A172 (cell line): ENCODE data around the gene TMEM191B. TPM values are rescaled to one million over a fixed set of nuclear protein-coding genes. Genes with fewer than 3 reads are reported as not detected.
"Not testable (repeated sequence)": the region's sequence is repeated elsewhere in the genome, so short reads cannot be mapped to it uniquely, and the experiment has no call there.

Experiments used
- DNase-seq: peaks from one replicate; pipeline ENCODE4 v3.0.0-alpha.2; 2015; ENCODE audit warnings: low spot score
- total RNA-seq: library from RNA; depleted of rRNA; stranded (reverse); fragments of >200 nt; shearing (Covaris generic); gene quantifications from 2 replicates; pipeline ENCODE4 v1.2.3, GENCODE V29; 2014; rRNA removed

The TMEM191B gene
- total RNA-seq, 1 experiment from 2014 or later: not detected

DNA sequence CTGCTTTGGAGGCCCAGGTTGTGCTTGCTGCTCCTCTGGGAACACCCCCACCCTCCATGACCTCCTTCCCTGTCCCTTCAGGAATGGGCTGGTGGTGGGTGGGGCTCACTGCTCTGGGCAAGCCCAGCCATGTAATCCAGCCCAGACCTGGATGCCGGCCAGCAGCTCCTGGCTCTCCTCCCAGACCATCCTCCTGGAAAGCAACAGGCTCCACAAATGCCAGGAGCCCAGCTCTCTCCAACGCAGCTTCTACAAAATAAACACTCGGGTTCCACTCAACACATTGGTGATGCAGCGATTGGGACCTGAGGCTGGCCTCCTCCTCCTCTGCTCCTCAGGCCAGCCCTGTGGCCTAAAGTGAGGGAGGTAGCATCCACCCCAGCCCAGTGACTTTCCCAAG, 30.9 kb downstream of the TMEM191B start:
- not testable (repeated sequence) for DNase-seq

DNA sequence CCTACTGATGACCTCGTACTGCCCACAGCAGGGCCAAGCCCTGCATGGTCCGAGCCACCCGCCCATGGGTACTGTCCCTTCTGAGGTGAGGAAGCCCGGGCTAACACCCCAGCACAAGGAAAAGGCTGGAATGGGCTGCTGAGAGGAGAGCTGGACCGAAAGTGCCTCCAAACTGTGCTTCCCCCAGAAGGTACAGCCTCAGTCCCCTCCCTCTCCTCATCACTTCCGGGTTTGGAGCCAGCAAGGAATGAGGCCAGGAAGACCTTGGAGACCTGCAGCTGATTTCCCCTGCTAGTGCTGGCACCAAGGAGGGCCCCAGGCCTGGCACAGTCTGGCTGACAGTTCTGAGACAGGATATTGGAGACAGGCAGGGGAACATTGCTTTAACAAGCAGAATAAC, 31.3 kb downstream of the TMEM191B start:
- not testable (repeated sequence) for DNase-seq

GRCh38 chr22:18560099-18560974, 32.7 kb downstream of the TMEM191B start:
- not testable (repeated sequence) for DNase-seq

GRCh38 chr22:18570509-18571246, 43.1 kb downstream of the TMEM191B start:
- DNase-seq: not testable (repeated sequence)

DNA sequence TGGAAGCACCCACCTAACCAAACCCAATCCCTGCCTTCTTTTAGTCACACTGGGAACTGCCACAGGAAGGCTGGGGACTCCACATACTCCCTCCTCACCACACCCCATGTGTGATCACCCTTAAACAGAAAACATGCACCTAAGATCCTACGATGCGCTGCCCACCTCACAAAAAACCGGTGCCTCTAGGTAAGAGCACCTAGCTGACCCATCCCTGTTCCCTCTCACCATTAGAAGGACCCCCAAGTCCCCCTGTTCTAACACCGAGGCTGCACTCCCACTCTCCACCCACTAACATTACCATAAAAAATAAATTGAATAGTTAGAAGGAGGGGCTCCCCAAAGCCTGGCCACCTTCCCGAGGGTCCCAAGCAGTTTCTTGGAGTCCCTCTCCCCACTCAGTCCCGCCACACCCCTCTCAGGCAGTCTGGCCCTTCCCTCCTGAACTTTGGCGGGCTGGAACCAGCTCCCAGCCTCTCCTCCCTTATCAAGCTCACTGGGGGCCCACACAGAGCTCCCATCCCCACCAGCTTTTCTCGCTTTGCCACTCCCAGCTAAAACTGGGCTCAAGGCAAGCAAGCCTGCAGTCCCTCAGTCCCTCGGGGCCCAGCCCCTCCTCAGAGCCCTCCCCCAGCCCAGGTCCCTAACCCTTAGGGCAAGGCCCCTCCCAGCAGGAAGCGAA, 46.0 kb downstream of the TMEM191B start:
- not testable (repeated sequence) for DNase-seq

DNA sequence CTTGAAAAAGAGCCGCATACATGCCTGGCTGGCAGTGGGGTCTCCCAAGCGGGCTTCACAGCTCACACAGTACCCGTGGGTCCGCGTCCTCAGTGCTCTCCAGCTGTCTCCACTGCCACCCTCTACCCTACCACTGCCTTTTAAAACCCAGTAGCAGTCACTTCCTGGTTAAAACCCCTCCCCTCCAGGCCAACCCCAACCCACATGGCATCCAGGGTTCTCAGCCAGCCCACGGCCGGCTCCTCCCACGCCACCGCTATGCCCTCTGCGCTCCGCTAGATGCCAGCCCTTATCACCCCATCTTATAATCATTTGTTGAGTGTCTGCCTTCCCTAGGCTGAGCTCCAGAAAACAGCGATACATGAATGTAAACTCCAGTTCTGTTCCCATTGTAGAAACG, 47.0 kb downstream of the TMEM191B start:
- not testable (repeated sequence) for DNase-seq

- DNase-seq: not testable (repeated sequence)
These were observed 48.1 kb downstream of the TMEM191B start for GRCh38 chr22:18575686-18576085.

DNA sequence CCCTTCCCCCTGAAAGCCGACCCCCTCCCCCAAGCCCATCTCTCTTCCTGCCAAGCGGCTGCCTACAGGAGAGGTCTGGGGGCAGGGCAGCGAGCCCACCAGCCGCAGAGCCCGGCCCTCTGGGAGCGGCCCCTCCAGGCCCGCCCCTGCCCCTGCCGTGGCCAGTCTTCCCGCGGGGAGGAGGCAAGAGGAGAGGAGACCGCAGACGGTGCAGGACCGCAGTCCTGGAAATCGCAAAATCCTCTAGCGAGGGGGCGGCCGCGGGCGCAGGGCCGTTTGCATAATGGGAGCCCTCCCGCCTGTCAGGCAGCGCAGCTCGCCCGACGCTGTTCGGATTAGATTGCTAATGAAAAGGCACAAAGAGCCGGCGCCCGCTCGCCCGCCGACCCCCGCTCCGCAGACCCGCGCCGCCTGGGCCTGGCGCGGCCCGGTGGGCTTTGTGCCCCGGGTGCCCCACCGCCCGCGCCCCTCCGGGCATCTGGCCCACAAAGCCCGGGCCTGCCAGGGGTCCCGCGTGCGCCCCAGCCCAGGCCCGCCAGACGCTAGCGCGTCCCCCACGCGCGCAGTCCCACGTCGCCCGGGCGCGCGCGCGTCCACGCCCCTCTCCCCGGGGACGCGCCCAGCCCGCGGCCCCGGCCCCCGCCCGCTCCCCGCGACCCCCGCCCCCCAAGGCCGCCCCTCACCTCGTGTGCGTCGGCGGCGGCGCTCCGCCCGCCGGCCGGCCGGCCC, 49.7 kb downstream of the TMEM191B start:
- DNase-seq: not testable (repeated sequence)

DNA sequence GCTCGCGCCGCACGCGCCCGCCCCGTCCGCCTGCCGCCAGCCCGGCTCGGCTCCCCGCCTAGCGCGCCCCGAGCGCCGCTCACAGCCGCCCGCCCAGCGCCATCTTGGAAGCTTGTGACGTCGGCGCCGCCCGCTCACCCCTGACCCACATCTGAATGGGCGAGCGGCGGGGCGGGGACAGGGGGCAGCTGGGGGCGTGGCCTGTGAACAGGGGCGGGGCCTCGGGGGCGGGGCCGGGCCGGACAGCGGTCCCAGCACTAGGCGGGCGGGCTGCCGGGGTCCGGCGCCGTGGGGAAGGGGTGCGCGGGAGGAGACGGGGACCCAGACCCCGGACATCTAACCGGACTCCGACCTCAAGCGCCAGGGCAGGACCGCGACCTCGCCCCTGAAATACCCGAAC, 50.2 kb downstream of the TMEM191B start:
- DNase-seq: not testable (repeated sequence)

Other genes with a start within 250 kb of the TMEM191B start
- not detected in 2 replicates for gene GGTLC3, start 9.6 kb upstream of the TMEM191B start, total RNA-seq
- gene RIMBP3, start 84.1 kb downstream of the TMEM191B start, total RNA-seq: 0.57 and 1.3 TPM in 2 replicates